Skeletal muscle satellite cell (primary cell): Measurements from ENCODE around the gene PRXL2B. TPM values are rescaled to one million over a fixed set of nuclear protein-coding genes. Genes with fewer than 3 reads are reported as not detected.
A peak's percentile ranks its signal among the peaks of the same experiment; 100 is the strongest.

Source experiments
- H3K27me3 ChIP-seq: 2 replicates; pipeline ENCODE4 v1.7.0; 2013; ENCODE audit warnings: low read length; ENCODE audit not compliant: control insufficient read depth, insufficient read depth
- H3K36me3 ChIP-seq: 2 replicates; pipeline ENCODE4 v1.7.0; 2013; ENCODE audit warnings: mild to moderate bottlenecking, control low read depth, low read length; ENCODE audit not compliant: insufficient read depth
- H3K4me1 ChIP-seq: 2 replicates; pipeline ENCODE4 v1.7.0; 2013; ENCODE audit warnings: low read length; ENCODE audit not compliant: control insufficient read depth, insufficient read depth
- H3K4me2 ChIP-seq: 2 replicates; pipeline ENCODE4 v1.7.0; 2013; ENCODE audit warnings: mild to moderate bottlenecking, low read length
- H3K4me3 ChIP-seq: 2 replicates; pipeline ENCODE4 v1.7.0; 2013; ENCODE audit warnings: low read length
- H3K9ac ChIP-seq: 2 replicates; pipeline ENCODE4 v1.7.0; 2013; ENCODE audit warnings: mild to moderate bottlenecking, low read depth, low read length, moderate library complexity
- H3K9me3 ChIP-seq: replicated peaks from 2 replicates; pipeline ENCODE4 v1.7.0; 2013; ENCODE audit warnings: mild to moderate bottlenecking, control low read depth, low read length
- total RNA-seq: library from RNA; depleted of rRNA; stranded (reverse); fragments of >200 nt; gene quantifications from 2 replicates; pipeline ENCODE4 v1.2.3, GENCODE V29; 2012; rRNA removed

PRXL2B gene
- total RNA-seq: 13.4 and 15.9 TPM in 2 replicates

GRCh38 chr1:2586154-2587070 lies at the start of gene PRXL2B:
Gene PRXL2B (plus strand): TSS chr1:2586777. CDS start chr1:2586886, 109 bp downstream.
- Histone ChIP-seq H3K9ac (peak within 1 kb of the TSS; percentile 93), H3K36me3 (peaks cover 12% of the 10 kb centered on the region), H3K9me3 (no peaks in the 10 kb centered on the region), H3K4me2 (peak within 1 kb of the TSS; percentile 100), H3K27me3 (peaks cover 6% of the 10 kb centered on the region), H3K4me3 (peak within 1 kb of the TSS; percentile 98), H3K4me1 (peaks cover 16% of the 10 kb centered on the region)

- Histone ChIP-seq H3K4me3 (no peak overlapping the region), H3K4me1 (peaks cover 31% of the 10 kb centered on the region), H3K4me2 (no peak overlapping the region), H3K36me3 (no peaks in the 10 kb centered on the region), H3K27me3 (no peaks in the 10 kb centered on the region), H3K9me3 (no peaks in the 10 kb centered on the region), H3K9ac (no peak overlapping the region)
Measured at GRCh38 chr1:2537784-2538115, 48.8 kb upstream of the PRXL2B start.

- Histone ChIP-seq H3K4me3 (no peak overlapping the region), H3K27me3 (no peaks in the 10 kb centered on the region), H3K4me1 (peaks cover 25% of the 10 kb centered on the region), H3K36me3 (no peaks in the 10 kb centered on the region), H3K9me3 (no peaks in the 10 kb centered on the region), H3K9ac (no peak overlapping the region), H3K4me2 (no peak overlapping the region)
Measured at GRCh38 chr1:2538376-2538775, 48.2 kb upstream of the PRXL2B start.

- H3K4me1 ChIP-seq: peaks cover 25% of the 10 kb centered on the region
- H3K9ac ChIP-seq: no peak overlapping the region
- H3K9me3 ChIP-seq: no peaks in the 10 kb centered on the region
- no peak overlapping the region for H3K4me2 ChIP-seq
- no peak overlapping the region for H3K4me3 ChIP-seq
- H3K36me3 ChIP-seq: no peaks in the 10 kb centered on the region
- no peaks in the 10 kb centered on the region for H3K27me3 ChIP-seq
Measured at GRCh38 chr1:2538872-2539271, 47.7 kb upstream of the PRXL2B start.

- no peaks in the 10 kb centered on the region for H3K27me3 ChIP-seq
- no peak overlapping the region for H3K4me2 ChIP-seq
- no peak overlapping the region for H3K9ac ChIP-seq
- H3K36me3 ChIP-seq: no peaks in the 10 kb centered on the region
- no peak overlapping the region for H3K4me3 ChIP-seq
- peaks cover 25% of the 10 kb centered on the region for H3K4me1 ChIP-seq
- no peaks in the 10 kb centered on the region for H3K9me3 ChIP-seq
Measured at GRCh38 chr1:2539312-2539907, 47.2 kb upstream of the PRXL2B start.

- H3K36me3 ChIP-seq: no peaks in the 10 kb centered on the region
- H3K9me3 ChIP-seq: no peaks in the 10 kb centered on the region
- peaks cover 22% of the 10 kb centered on the region for H3K4me1 ChIP-seq
- H3K4me2 ChIP-seq: no peak overlapping the region
- no peak overlapping the region for H3K9ac ChIP-seq
- H3K27me3 ChIP-seq: no peaks in the 10 kb centered on the region
- H3K4me3 ChIP-seq: no peak overlapping the region
Measured at GRCh38 chr1:2540816-2541492, 45.6 kb upstream of the PRXL2B start.

GRCh38 chr1:2541619-2542245 lies 44.8 kb upstream of the PRXL2B start:
- H3K36me3 ChIP-seq: no peaks in the 10 kb centered on the region
- H3K9ac ChIP-seq: no peak overlapping the region
- no peaks in the 10 kb centered on the region for H3K27me3 ChIP-seq
- no peaks in the 10 kb centered on the region for H3K9me3 ChIP-seq
- H3K4me1 ChIP-seq: peaks cover 28% of the 10 kb centered on the region
- no peak overlapping the region for H3K4me2 ChIP-seq
- H3K4me3 ChIP-seq: no peak overlapping the region

GRCh38 chr1:2542246-2542915 lies 44.2 kb upstream of the PRXL2B start:
- Histone ChIP-seq H3K9ac (no peak overlapping the region), H3K36me3 (no peaks in the 10 kb centered on the region), H3K4me3 (no peak overlapping the region), H3K9me3 (no peaks in the 10 kb centered on the region), H3K4me1 (peaks cover 34% of the 10 kb centered on the region), H3K27me3 (no peaks in the 10 kb centered on the region), H3K4me2 (no peak overlapping the region)

- Histone ChIP-seq H3K4me2 (peak overlapping the region; percentile 60), H3K9me3 (no peaks in the 10 kb centered on the region), H3K4me1 (peaks cover 46% of the 10 kb centered on the region), H3K36me3 (no peaks in the 10 kb centered on the region), H3K9ac (no peak overlapping the region), H3K27me3 (no peaks in the 10 kb centered on the region), H3K4me3 (no peak overlapping the region)
Measured at GRCh38 chr1:2543543-2544092, 43.0 kb upstream of the PRXL2B start.

GRCh38 chr1:2544093-2544874 lies 42.3 kb upstream of the PRXL2B start:
- H3K27me3 ChIP-seq: no peaks in the 10 kb centered on the region
- no peak overlapping the region for H3K4me3 ChIP-seq
- no peaks in the 10 kb centered on the region for H3K9me3 ChIP-seq
- H3K36me3 ChIP-seq: no peaks in the 10 kb centered on the region
- H3K4me2 ChIP-seq: peak overlapping the region; percentile 60
- H3K9ac ChIP-seq: no peak overlapping the region
- peaks cover 52% of the 10 kb centered on the region for H3K4me1 ChIP-seq
